Measurements from ENCODE around the gene PKLR.
A peak's percentile ranks its signal among the peaks of the same experiment; 100 is the strongest.
"Not testable (repeated sequence)": the region's sequence is repeated elsewhere in the genome, so short reads cannot be mapped to it uniquely, and the experiment has no call there.

Gene PKLR

GRCh38 chr1:155318082-155318481 is 16.8 kb upstream of the PKLR start:
- DNase-seq (ENCODE audit: low spot score), result no peak

GRCh38 chr1:155316922-155317321 is 15.7 kb upstream of the PKLR start:
- DNase-seq (ENCODE audit: low spot score), result no peak

GRCh38 chr1:155313261-155313660 is 12.0 kb upstream of the PKLR start:
- DNase-seq (ENCODE audit: low spot score), result no peak

- peak; percentile 42 for DNase-seq (ENCODE audit: low spot score)
These were observed 8.3 kb upstream of the PKLR start for GRCh38 chr1:155309423-155310021.

GRCh38 chr1:155308493-155309422 is 7.5 kb upstream of the PKLR start, which contains the start of gene FDPS:
FDPS (plus strand) TSS chr1:155308866; CDS start chr1:155309790, 924 bp downstream.
- peak; percentile 99 for DNase-seq (ENCODE audit: low spot score)

- DNase-seq (ENCODE audit: low spot score), result no peak
These were observed 6.1 kb upstream of the PKLR start for GRCh38 chr1:155307247-155307740.

GRCh38 chr1:155305881-155306391 is 4.7 kb upstream of the PKLR start:
- DNase-seq (ENCODE audit: low spot score), result no peak

- DNase-seq (ENCODE audit: low spot score), result no peak
These were observed 3.4 kb upstream of the PKLR start for GRCh38 chr1:155304558-155305063.

GRCh38 chr1:155300553-155301329 is 497 bp downstream of the PKLR start:
- no peak for DNase-seq (ENCODE audit: low spot score)

GRCh38 chr1:155300024-155300423 is 1.2 kb downstream of the PKLR start:
- no peak for DNase-seq (ENCODE audit: low spot score)

- no peak for DNase-seq (ENCODE audit: low spot score)
These were observed 3.9 kb downstream of the PKLR start for GRCh38 chr1:155297384-155297783.

- DNase-seq (ENCODE audit: low spot score), result no peak
These were observed 4.6 kb downstream of the PKLR start for GRCh38 chr1:155296661-155297060.

GRCh38 chr1:155295942-155296267 is 5.3 kb downstream of the PKLR start:
- DNase-seq (ENCODE audit: low spot score), result no peak

GRCh38 chr1:155295183-155295941 is 5.9 kb downstream of the PKLR start:
- DNase-seq (ENCODE audit: low spot score), result no peak

- DNase-seq (ENCODE audit: low spot score), result no peak
These were observed 6.6 kb downstream of the PKLR start for GRCh38 chr1:155294520-155295182.

- no peak for DNase-seq (ENCODE audit: low spot score)
These were observed 8.0 kb downstream of the PKLR start for GRCh38 chr1:155293086-155293749.

- not testable (repeated sequence) for DNase-seq (ENCODE audit: low spot score)
These were observed 10.2 kb downstream of the PKLR start for GRCh38 chr1:155291006-155291405.

GRCh38 chr1:155287987-155288543 is 13.2 kb downstream of the PKLR start:
- no peak for DNase-seq (ENCODE audit: low spot score)

GRCh38 chr1:155286544-155286943 is 14.7 kb downstream of the PKLR start:
- no peak for DNase-seq (ENCODE audit: low spot score)

GRCh38 chr1:155285631-155286044 is 15.6 kb downstream of the PKLR start:
- DNase-seq (ENCODE audit: low spot score), result no peak
